Right lung (tissue), 10 donors: Measurements from ENCODE around the gene CPAMD8. TPM values are rescaled to one million over a fixed set of nuclear protein-coding genes. Genes with fewer than 3 reads are reported as not detected.

Experiments
- DNase-seq, 2 donors: peaks; one replicate each; pipeline ENCODE4 v3.0.0-alpha.2; 2013
- long read RNA-seq, 8 donors: transcript quantifications; one replicate each; lab custom pipeline, GENCODE V29; 2026
- polyA plus RNA-seq, 5 donors: library from polyadenylated mRNA; unstranded; fragments of 120-200 nt; gene quantifications; one replicate each; pipeline versions ENCODE4 v1.2.1 to v1.2.3, GENCODE V29; 2013; ENCODE audit warnings: inconsistent platforms in 1 of 5, low replicate concordance in 1 of 5; ENCODE audit not compliant: insufficient read length in 5 of 5, insufficient read depth in 1 of 5

CPAMD8 gene
- polyA plus RNA-seq, result 10 to 100 TPM; 52.7 to 89.9 (median 62.8) TPM
- long read RNA-seq, donor 1, partial matches to known transcripts, result 17 of 19 reads
- long read RNA-seq, donor 1, other reads (novel, unspliced or antisense), result 0 of 19 reads
- long read RNA-seq, donor 2, result 0 reads
- long read RNA-seq, donor 3, partial matches to known transcripts, result 0 of 2 reads
- long read RNA-seq, donor 3, other reads (novel, unspliced or antisense), result 0 of 2 reads
- long read RNA-seq, donor 4, partial matches to known transcripts, result 28 of 29 reads
- long read RNA-seq, donor 4, other reads (novel, unspliced or antisense), result 0 of 29 reads
- long read RNA-seq, donor 5, partial matches to known transcripts, result 12 of 14 reads
- long read RNA-seq, donor 5, other reads (novel, unspliced or antisense), result 0 of 14 reads
- long read RNA-seq, donor 6, partial matches to known transcripts, result 5 of 6 reads
- long read RNA-seq, donor 6, other reads (novel, unspliced or antisense), result 0 of 6 reads
- long read RNA-seq, donor 7, result 0 reads
- long read RNA-seq, donor 8, partial matches to known transcripts, result 0 of 1 reads
- long read RNA-seq, donor 8, other reads (novel, unspliced or antisense), result 0 of 1 reads

- DNase-seq, result peak in 1 of 2 donors; percentile 33
These were observed at the start of gene CPAMD8 for GRCh38 chr19:17026706-17027534. TSS of gene CPAMD8 (minus strand) at chr19:17026810. CDS start at chr19:17026642, 168 bp downstream.

DNA sequence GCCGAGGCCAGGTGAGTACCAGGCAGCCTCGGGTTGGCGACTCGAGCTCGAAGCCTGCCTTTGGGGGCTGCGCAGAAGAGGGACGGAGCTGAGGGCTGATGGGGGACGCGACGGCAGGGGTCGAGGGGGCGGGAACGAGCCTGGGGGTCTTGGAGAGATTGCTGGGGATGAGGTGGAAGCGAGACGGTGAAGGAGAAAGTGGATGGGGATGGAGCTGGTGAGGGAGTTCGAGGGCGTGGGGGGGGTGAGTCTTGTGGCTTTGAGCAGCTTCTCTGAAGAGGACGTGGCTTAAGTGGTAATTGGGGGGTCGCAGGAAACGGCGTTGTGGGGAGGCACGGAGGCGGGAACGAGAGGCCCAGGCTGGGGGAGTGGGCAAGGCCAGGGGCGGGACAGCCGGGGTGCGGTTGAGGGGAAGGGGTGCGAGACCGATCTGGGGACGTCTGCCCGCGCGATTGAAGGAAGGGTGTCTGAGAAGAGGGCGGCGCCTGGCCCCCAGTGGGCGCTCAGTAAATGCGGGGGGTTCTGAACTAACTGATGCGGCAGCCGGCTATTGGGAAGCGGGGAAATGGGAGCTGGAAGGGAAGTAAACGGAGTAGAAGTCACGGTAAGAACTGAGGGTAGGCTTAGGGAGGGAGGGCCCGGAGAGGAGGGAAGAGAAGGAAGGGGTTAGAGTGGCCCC is 49.4 kb upstream of the CPAMD8 start:
- DNase-seq, result peak in 1 of 2 donors; percentile 40

- DNase-seq, result peak; percentile 100
These were observed 48.6 kb upstream of the CPAMD8 start, which contains the start of the genes HAUS8 and MYO9B for GRCh38 chr19:17075035-17075863. TSS of gene HAUS8 (minus strand) at chr19:17075452. CDS start at chr19:17075422, 30 bp downstream. TSS of gene MYO9B (plus strand) at chr19:17075777. CDS start at chr19:17101718, 25,941 bp downstream.

- no peak for DNase-seq
These were observed 48.0 kb upstream of the CPAMD8 start for GRCh38 chr19:17074634-17075034.

- DNase-seq, result no peak
These were observed 47.4 kb upstream of the CPAMD8 start for GRCh38 chr19:17073869-17074633.

DNA sequence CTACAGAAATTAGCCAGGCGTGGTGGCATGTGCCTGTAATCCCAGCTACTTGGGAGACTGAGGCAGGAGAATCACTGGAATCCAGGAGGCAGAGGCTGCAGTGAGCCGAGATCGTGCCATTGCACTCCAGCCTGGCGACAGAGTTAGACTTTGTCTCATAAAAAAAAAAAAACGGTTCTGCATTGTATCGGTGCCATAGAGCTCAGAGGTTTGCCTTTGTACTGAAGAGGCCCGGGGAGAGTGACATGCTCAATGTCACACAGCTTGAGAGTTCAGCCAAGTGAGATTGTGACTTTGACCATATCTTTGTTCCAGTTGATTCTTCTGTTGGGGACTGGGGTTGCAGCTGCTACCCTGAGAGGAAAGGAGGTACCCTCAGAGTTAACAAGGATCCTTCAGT is 44.3 kb upstream of the CPAMD8 start:
- no peak for DNase-seq

GRCh38 chr19:17070421-17070820 is 43.8 kb upstream of the CPAMD8 start:
- no peak for DNase-seq

DNA sequence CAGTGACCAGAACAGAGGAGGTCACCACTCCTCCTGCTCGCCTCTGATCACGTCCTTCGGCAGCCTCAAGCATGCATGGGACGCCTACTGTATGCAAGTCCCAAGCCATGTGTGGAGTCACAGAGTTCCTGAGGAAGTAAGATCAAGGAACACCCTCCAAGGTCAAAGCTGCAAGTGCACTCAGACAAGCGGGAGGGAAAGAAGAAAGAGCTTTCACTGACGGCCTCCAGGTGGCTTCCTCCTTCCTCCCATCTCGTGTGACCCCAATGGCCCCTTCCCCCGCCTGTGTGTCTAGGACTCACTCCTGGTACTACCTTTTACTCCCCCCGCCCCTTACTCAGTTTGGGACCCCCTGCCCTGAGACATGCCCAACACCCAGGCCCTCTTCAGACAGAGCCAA is 42.6 kb upstream of the CPAMD8 start:
- no peak for DNase-seq

DNA sequence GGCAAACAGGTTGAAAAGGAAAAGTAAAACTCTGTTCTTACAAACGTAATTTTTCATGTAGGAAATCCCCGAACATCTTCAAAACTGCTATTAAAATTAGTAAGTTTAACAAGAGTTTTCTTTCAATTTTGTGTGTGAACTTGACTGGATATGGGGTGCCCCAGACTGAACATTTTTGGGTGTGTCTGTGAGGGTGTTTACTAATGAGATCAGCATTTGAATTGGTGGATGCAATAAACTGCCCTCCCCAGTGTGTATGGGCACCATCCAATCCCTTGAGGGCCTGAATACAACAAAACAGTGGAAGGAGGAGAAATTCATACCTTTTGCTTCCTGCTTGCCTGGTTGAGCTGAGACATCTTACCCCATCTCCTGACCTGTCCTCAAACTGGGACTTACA is 36.8 kb upstream of the CPAMD8 start:
- DNase-seq, result no peak

GRCh38 chr19:17061691-17062090 is 35.1 kb upstream of the CPAMD8 start:
- no peak for DNase-seq

DNA sequence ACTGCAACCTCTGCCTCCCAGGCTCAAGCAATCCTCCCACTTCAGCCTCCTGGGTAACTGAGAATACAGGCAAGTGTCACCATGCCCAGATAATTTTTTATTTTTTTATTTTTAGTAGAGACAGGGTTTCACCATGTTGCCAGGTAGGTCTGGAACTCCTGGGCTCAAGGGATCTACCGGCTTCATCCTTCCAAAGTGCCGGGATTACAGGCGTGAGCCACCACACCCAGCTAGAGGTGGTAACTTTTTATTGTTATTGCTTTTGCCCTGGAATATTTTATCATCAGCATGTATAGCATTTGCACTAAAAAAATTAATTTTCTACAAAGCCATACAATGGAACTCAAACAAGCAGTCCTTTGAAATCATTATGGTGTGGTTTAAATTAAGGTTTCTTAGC is 34.6 kb upstream of the CPAMD8 start:
- no peak for DNase-seq

DNA sequence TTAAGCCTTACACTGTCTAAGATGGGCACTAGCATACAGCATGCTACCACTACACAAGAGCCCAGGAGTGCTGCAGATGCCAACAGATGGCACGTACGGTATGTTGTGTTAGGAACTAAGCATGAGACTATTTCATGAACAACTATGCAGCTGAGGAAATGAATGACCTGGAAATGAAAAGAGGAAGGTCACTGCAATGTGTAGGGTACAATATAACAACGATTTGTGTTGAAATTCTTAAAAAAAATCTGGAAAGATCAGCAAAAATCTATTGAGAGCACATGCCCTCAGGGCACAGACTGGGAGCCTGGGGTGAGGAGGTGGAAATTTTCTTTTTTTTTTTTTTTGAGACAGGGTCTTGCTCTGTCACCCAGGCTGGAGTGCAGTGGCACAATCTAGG is 34.2 kb upstream of the CPAMD8 start:
- no peak for DNase-seq

GRCh38 chr19:17058236-17058635 is 31.6 kb upstream of the CPAMD8 start:
- no peak for DNase-seq

DNA sequence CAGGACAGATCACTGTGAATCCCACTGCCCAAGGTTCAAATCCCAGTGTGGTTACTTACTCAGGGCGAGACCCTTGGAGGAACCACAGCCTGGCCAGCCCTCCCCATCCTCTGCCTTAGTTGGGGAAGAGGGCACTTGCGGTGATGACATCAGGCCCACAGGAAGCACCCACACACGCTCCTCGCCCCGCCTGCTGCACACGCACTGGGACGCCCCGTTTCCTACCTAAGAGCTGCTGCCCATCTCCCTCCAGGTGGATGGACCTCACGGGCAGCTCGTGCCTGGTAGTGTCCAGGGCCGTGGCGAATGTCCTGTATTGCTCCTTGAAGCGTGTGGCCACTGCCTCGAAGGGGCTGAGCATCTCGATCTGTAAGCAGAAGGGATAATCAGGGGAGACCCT is 29.0 kb upstream of the CPAMD8 start:
- no peak for DNase-seq

DNA sequence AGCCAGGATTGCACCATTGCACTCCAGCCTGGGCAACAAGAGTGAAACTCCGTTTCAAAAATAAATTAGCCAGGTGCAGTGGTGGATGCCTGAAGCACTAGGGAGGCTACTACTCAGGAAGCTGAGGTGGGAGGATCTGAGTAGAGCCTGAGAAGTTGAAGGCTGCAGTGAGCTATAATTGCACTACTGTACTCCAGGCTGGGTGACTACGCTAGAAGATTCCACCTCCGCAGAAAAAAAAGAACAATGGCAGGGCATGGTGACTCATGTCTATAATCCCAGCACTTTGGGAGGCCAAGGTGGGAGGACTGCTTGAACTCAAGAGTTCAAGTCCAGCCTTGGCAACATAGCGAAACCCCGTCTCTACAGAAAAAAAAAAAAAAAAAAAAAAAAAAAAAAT is 28.1 kb upstream of the CPAMD8 start:
- DNase-seq, result no peak

DNA sequence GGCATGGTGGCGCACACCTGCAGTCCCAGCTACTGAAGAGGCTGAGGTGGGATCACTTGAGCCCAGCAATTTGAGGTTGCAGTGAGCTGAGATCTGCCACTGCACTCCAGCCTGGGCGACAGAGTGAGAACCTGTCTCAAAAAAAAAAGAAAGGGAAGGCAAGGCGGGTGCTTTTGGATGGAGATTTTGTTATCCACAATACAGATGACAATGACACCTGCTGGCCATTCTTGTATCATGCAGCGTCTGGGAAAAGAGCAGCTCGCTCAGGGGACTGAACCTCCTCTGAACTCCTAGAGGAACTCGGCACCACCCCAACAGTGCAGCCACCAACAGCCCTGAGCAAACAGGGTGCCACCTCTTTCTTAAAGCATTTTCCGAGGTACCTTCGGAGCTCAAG is 25.8 kb upstream of the CPAMD8 start:
- no peak for DNase-seq

DNA sequence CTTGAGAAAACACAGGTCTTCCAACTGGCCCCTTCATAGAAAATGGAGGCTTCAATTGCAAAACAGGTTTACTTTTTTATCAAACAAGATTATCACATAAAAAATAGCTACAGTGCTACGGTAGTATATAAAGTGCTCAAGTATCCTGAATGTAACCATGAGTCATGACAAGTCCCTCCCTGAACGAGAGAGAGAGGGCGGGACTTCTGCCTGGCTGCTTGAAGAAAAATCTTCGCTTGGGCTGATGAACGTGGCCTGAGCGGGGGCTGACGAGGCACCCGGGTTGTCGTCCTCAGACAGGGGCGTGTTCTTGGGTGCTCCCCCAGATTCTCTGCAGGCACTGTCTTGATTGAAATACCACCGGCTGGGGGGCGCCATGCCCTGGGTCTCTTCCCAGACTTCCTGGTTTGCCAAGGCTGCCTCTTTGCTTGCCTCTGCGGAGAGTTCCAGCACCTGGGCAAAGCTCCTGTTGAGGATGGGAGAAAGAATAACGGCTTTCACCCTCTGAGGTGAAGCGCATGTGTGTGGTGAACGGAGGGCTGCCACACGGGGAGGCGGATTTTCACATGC is 23.2 kb upstream of the CPAMD8 start:
- no peak for DNase-seq

DNA sequence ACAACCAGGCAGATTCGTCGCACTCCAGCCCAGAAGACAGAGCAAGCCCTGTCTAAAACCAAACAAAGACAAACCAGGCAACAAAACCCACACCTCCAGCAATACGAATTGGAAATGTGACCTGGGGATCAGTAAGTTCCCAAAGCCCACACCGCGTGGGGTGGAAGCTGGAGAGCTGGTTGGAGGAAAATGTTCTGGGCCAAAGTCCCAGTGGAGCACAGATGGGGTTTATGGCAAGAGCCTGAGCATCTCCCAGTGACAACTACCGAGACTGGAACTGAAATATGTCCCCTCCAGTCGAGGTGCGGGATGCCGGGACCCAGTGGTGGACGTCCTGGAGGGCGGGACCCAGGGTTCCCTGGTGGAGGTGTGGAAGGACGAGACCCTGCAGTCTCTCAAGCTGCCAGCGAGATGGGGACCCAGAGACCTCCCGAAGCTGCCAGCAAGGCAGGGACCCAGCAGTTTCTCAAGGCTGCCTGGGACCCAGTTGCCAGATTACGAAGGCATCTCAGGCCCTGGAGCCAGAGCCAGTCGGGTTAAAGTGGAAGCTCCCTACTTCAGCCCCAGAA is 22.4 kb upstream of the CPAMD8 start:
- no peak for DNase-seq

DNA sequence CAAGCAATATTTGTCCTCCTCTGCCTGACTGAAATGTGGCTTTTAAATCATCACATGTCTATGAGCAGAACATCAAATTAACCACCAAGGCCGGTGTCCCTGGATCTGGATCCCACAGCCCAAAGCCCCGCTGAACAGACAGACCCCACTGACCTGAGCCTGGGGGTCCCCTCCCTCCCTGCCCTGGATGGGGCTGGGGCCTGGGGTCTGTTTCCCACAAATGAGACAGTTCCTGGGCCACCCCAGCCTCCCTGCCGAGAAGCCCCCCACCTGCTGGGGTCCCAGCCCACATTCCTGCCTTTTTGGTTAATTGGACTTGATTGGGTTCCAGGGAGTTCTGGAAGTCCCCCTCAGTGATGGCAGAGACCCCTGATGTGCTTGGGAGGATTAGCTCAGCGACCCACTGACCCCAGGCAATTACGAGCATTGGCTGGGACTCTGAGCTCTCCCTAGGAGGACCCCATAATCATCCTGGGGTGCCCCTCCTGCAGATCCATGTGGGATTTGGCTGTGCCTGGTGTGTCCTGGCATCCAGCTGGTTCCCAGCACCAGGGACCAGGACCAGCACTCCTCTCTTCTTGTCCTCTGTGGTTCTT is 19.4 kb upstream of the CPAMD8 start:
- DNase-seq, result no peak
